ENCODE data around the gene SPSB1. TPM values are rescaled to one million over a fixed set of nuclear protein-coding genes. Genes with fewer than 3 reads are reported as not detected.

The SPSB1 gene
- polyA plus RNA-seq, 1 donor (not counting 4 experiments of a cell fraction or from before 2014, with no cell fraction given) = 19.8 TPM

GRCh38 chr1:9257851-9258250 is 34.8 kb upstream of the SPSB1 start:
- no peak overlapping the region for H3K4me2 ChIP-seq (ENCODE audit: control insufficient read depth, extremely low read depth, insufficient read depth, low read depth, low read length)
- no peak overlapping the region for H3K27ac ChIP-seq (ENCODE audit: control insufficient read depth, insufficient read depth, low read length)
- no peaks in the 10 kb centered on the region for H3K4me1 ChIP-seq (ENCODE audit: control insufficient read depth, extremely low read depth, insufficient read depth, low read length)
- peaks cover 17% of the 10 kb centered on the region for H3K9me3 ChIP-seq (ENCODE audit: control insufficient read depth, low read depth, low read length)
- FAIRE-seq = no peak
- no peak overlapping the region for H3K4me3 ChIP-seq (ENCODE audit: control insufficient read depth in 2 of 3, extremely low read depth in 1 of 3, insufficient read depth in 2 of 3, low read depth in 1 of 3, low read length in 3 of 3)
- H3K9me1 ChIP-seq (ENCODE audit: control insufficient read depth, extremely low read depth, insufficient read depth, low read length) = no peaks in the 10 kb centered on the region
- TF ChIP-seq EZH2 (IDR thresholded peaks at IDR 0.05; ENCODE audit: low read length) (no peak), CTCF (optimal IDR thresholded peaks at IDR 0.05 in 1 of 3, IDR thresholded peaks at IDR 0.05 in 1 of 3, conservative IDR thresholded peaks at IDR 0.05 in 1 of 3; ENCODE audit: extremely low read depth in 1 of 3, insufficient read depth in 2 of 3, low read length in 3 of 3) (no peak)
- peaks cover 3% of the 10 kb centered on the region for H3K79me2 ChIP-seq (ENCODE audit: control insufficient read depth, insufficient read depth, low read length)
- H3K27me3 ChIP-seq (ENCODE audit: control insufficient read depth, extremely low read depth, insufficient read depth, low read length) = no peaks in the 10 kb centered on the region
- H3K9ac ChIP-seq (ENCODE audit: control insufficient read depth, extremely low read depth, insufficient read depth, low read length) = no peak overlapping the region
- dilution Hi-C loops (cut with MboI; ENCODE audit: extremely low pct_ligation_motif_present, low sequenced_read_pairs) = no loop called here
- DNase-seq (ENCODE audit: low read depth, low spot score) = no peak
- no peaks in the 10 kb centered on the region for H4K20me1 ChIP-seq (ENCODE audit: control insufficient read depth, extremely low read depth, insufficient read depth, low read length)
- H3K36me3 ChIP-seq (ENCODE audit: control insufficient read depth in 2 of 2, extremely low read depth in 1 of 2, insufficient read depth in 2 of 2, low read length in 2 of 2) = no peaks in the 10 kb centered on the region
- no peak overlapping the region for H2AFZ ChIP-seq (ENCODE audit: control insufficient read depth, low read length)

- no peak overlapping the region for H3K4me3 ChIP-seq (ENCODE audit: control insufficient read depth in 2 of 3, extremely low read depth in 1 of 3, insufficient read depth in 2 of 3, low read depth in 1 of 3, low read length in 3 of 3)
- no peak overlapping the region for H3K9ac ChIP-seq (ENCODE audit: control insufficient read depth, extremely low read depth, insufficient read depth, low read length)
- H3K4me2 ChIP-seq (ENCODE audit: control insufficient read depth, extremely low read depth, insufficient read depth, low read depth, low read length) = no peak overlapping the region
- H3K27me3 ChIP-seq (ENCODE audit: control insufficient read depth, extremely low read depth, insufficient read depth, low read length) = no peaks in the 10 kb centered on the region
- H4K20me1 ChIP-seq (ENCODE audit: control insufficient read depth, extremely low read depth, insufficient read depth, low read length) = no peaks in the 10 kb centered on the region
- H3K36me3 ChIP-seq (ENCODE audit: control insufficient read depth in 2 of 2, extremely low read depth in 1 of 2, insufficient read depth in 2 of 2, low read length in 2 of 2) = no peaks in the 10 kb centered on the region
- peak; percentile 68 for FAIRE-seq
- no peak overlapping the region for H2AFZ ChIP-seq (ENCODE audit: control insufficient read depth, low read length)
- no peak overlapping the region for H3K27ac ChIP-seq (ENCODE audit: control insufficient read depth, insufficient read depth, low read length)
- peaks cover 17% of the 10 kb centered on the region for H3K9me3 ChIP-seq (ENCODE audit: control insufficient read depth, low read depth, low read length)
- H3K4me1 ChIP-seq (ENCODE audit: control insufficient read depth, extremely low read depth, insufficient read depth, low read length) = no peaks in the 10 kb centered on the region
- no peaks in the 10 kb centered on the region for H3K9me1 ChIP-seq (ENCODE audit: control insufficient read depth, extremely low read depth, insufficient read depth, low read length)
- DNase-seq (ENCODE audit: low read depth, low spot score) = no peak
- TF ChIP-seq EZH2 (IDR thresholded peaks at IDR 0.05; ENCODE audit: low read length) (no peak), CTCF (optimal IDR thresholded peaks at IDR 0.05 in 1 of 3, IDR thresholded peaks at IDR 0.05 in 1 of 3, conservative IDR thresholded peaks at IDR 0.05 in 1 of 3; ENCODE audit: extremely low read depth in 1 of 3, insufficient read depth in 2 of 3, low read length in 3 of 3) (no peak)
- H3K79me2 ChIP-seq (ENCODE audit: control insufficient read depth, insufficient read depth, low read length) = peaks cover 3% of the 10 kb centered on the region
- dilution Hi-C loops (cut with MboI; ENCODE audit: extremely low pct_ligation_motif_present, low sequenced_read_pairs) = no loop called here
Observed at GRCh38 chr1:9258629-9259028, 34.1 kb upstream of the SPSB1 start.

Data from keratinocyte (primary cell).